ENCODE results near the gene LTBP2. TPM values are rescaled to one million over a fixed set of nuclear protein-coding genes. Genes with fewer than 3 reads are reported as not detected.

Gene LTBP2
- total RNA-seq, 1 donor from 2014 or later = 1.3 TPM

DNA sequence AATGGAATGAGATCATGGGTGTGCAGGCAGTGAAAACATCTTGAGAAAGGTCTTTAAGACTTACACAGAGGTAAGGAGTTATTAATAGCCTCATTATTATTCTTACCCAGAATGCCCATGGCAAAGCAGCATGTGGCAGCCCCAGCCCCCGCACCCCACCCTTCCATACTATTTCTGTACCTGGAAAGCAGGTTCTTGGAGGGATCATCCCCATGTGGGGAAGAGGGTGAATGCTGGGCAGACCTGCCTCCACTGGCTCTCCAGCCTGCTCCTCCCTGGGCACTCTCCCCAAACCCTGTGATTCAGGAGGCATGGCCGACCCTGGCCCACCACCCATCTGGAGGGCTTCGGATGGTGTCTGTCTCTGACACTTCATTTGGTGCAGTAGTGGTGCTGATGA lies 147.3 kb downstream of the LTBP2 start:
- no peak overlapping the region for H3K4me3 Mint-ChIP-seq
- H3K36me3 Mint-ChIP-seq (ENCODE audit: low read depth) = peaks cover 5% of the 10 kb centered on the region
- no peaks in the 10 kb centered on the region for H3K27me3 Mint-ChIP-seq (ENCODE audit: low read depth)
- no peak overlapping the region for H3K27ac Mint-ChIP-seq (ENCODE audit: unreplicated experiment)
- H3K9me3 Mint-ChIP-seq = no peaks in the 10 kb centered on the region
- DNase-seq (ENCODE audit: low read depth, low spot score) = no peak
- TF ChIP-seq, protein P1, sequence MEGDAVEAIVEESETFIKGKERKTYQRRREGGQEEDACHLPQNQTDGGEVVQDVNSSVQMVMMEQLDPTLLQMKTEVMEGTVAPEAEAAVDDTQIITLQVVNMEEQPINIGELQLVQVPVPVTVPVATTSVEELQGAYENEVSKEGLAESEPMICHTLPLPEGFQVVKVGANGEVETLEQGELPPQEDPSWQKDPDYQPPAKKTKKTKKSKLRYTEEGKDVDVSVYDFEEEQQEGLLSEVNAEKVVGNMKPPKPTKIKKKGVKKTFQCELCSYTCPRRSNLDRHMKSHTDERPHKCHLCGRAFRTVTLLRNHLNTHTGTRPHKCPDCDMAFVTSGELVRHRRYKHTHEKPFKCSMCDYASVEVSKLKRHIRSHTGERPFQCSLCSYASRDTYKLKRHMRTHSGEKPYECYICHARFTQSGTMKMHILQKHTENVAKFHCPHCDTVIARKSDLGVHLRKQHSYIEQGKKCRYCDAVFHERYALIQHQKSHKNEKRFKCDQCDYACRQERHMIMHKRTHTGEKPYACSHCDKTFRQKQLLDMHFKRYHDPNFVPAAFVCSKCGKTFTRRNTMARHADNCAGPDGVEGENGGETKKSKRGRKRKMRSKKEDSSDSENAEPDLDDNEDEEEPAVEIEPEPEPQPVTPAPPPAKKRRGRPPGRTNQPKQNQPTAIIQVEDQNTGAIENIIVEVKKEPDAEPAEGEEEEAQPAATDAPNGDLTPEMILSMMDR (conservative IDR thresholded peaks at IDR 0.05) = no peak
- no peaks in the 10 kb centered on the region for H3K4me1 Mint-ChIP-seq

DNA sequence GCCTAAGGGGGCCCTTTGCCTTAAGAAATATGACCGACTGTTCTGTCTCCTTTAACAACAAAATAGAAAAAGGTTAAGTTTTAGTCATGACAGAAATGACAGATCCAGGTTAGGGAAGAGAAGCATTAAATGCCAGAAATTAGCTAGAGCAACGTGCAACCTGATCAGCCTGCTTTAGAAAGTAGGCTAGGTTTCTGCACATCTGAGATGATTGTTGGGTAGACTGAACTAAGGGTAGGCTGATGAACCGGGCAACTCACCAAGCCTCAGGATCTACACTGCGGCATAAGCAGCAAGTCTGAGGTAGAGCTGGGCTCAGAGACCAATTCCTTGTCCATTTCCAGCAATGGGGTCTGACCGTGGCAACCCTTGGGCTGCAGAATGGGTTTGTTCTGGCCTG lies 148.3 kb downstream of the LTBP2 start:
- H3K36me3 Mint-ChIP-seq (ENCODE audit: low read depth) = peaks cover 3% of the 10 kb centered on the region
- no peak overlapping the region for H3K27ac Mint-ChIP-seq (ENCODE audit: unreplicated experiment)
- H3K4me1 Mint-ChIP-seq = no peaks in the 10 kb centered on the region
- DNase-seq (ENCODE audit: low read depth, low spot score) = no peak
- no peaks in the 10 kb centered on the region for H3K27me3 Mint-ChIP-seq (ENCODE audit: low read depth)
- TF ChIP-seq, protein P1 (conservative IDR thresholded peaks at IDR 0.05) = no peak
- no peak overlapping the region for H3K4me3 Mint-ChIP-seq
- no peaks in the 10 kb centered on the region for H3K9me3 Mint-ChIP-seq

DNA sequence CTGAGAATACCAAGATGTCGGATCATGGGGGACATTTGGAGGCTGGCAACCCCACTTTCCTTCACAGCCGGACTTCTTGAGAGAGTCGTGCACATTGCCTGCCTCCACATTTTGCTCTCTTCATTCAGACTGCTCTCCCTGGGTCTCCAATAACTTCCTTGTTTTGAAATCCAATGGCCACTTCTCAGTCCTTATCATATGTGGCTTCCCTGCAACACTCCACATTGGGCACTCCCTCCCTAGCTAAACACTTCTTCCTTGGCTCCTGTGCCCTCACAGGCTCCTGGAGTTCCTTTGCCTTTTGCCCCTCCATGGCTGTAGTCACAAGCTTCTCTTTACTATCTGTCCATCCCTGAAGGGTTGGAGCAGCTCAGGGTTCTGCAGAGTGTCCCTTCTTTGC lies 149.0 kb downstream of the LTBP2 start:
- DNase-seq (ENCODE audit: low read depth, low spot score) = no peak
- H3K4me1 Mint-ChIP-seq = no peaks in the 10 kb centered on the region
- H3K9me3 Mint-ChIP-seq = no peaks in the 10 kb centered on the region
- TF ChIP-seq, protein P1 (conservative IDR thresholded peaks at IDR 0.05) = no peak
- no peak overlapping the region for H3K27ac Mint-ChIP-seq (ENCODE audit: unreplicated experiment)
- no peaks in the 10 kb centered on the region for H3K36me3 Mint-ChIP-seq (ENCODE audit: low read depth)
- H3K4me3 Mint-ChIP-seq = no peak overlapping the region
- H3K27me3 Mint-ChIP-seq (ENCODE audit: low read depth) = no peaks in the 10 kb centered on the region

DNA sequence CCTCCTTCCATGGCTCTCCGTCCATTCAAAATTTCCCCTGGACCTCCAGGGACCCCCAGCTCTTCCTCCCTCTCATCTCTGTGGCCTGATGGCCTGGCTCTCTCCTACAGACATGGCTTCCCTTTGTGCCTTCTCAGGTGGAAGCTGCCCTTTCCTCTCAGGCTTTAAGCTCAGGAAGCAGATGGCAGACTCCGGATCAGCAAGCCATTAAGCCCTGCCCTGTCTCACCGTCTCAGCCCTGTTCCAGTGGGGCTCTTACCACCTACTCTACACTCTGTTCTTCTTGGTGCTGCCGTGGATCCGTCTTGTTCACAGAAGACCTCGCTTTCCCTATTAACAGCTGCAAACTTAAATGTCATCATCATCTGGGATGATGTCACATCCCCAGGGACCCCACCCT lies 152.1 kb downstream of the LTBP2 start:
- DNase-seq (ENCODE audit: low read depth, low spot score) = no peak
- Mint-ChIP-seq H3K4me1 (peaks cover 4% of the 10 kb centered on the region), H3K27ac (ENCODE audit: unreplicated experiment) (no peak overlapping the region), H3K9me3 (no peaks in the 10 kb centered on the region), H3K4me3 (no peak overlapping the region), H3K27me3 (ENCODE audit: low read depth) (no peaks in the 10 kb centered on the region), H3K36me3 (ENCODE audit: low read depth) (no peaks in the 10 kb centered on the region)
- TF ChIP-seq, protein P1 (conservative IDR thresholded peaks at IDR 0.05) = no peak

DNA sequence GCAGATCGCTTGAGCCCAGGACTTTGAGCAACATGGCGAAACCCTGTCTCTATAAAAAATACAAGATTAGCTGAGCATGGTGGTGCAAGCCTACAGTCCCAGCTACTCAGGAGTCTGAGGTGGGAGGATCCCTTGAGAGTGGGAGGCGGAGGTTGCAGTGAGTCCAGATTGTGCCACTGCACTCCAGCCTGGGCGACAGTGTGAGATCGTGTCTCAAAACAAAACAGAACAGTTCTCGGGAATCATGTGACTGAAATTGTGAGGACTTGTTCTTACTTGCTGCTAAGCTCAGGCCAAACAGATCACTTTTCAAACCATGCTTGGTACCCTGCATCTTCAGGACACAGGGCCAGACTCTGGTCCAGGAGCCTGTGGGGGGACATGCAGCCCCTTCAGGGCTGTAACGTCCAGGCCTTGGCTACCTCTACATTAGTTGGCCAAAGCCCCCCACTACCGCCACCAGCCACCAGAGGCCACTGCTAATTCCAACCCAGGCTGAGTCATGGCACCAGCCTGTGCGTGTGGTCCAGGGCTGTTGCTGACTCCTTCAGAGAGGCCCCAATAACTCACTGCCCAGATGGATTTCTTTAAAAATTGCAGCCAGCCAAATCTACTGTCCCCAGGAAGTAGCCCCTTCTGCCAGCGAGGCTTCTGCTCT lies 152.6 kb downstream of the LTBP2 start:
- peak; percentile 43 for DNase-seq (ENCODE audit: low read depth, low spot score)
- TF ChIP-seq, protein P1 (conservative IDR thresholded peaks at IDR 0.05) = peak; percentile 57
- no peak overlapping the region for H3K4me3 Mint-ChIP-seq
- H3K4me1 Mint-ChIP-seq = peaks cover 4% of the 10 kb centered on the region
- H3K27ac Mint-ChIP-seq (ENCODE audit: unreplicated experiment) = no peak overlapping the region
- H3K9me3 Mint-ChIP-seq = no peaks in the 10 kb centered on the region
- H3K27me3 Mint-ChIP-seq (ENCODE audit: low read depth) = no peaks in the 10 kb centered on the region
- H3K36me3 Mint-ChIP-seq (ENCODE audit: low read depth) = no peaks in the 10 kb centered on the region
